GM18909 (cell line): ENCODE data around the gene GLDC.

ENCODE experiments used
- ATAC-seq: cut with Tn5 transposase; IDR thresholded peaks from one replicate; pipeline ENCODE4 v1.9.1; 2021; ENCODE audit warnings: mild to moderate bottlenecking; ENCODE audit not compliant: unreplicated experiment, poor library complexity

The GLDC gene

DNA sequence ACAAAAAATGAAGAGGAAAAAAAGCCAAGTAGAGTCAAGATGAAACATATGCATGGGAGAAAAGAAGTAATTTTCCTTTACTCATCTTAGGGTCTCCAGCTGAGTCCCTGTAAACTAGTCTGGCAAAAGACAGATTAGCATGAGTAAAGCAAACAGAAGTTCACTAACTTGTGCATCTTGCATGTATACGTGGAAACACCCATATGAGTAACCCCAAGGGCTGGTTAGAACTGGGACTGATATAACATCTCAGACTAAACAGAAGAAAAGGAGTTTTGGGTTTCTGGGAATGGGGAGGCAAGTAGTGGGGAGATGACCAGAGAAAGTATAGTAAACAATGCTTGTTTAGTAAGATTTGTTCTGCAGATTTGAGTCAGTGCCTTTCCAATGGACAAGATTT, 20.1 kb upstream of the GLDC start:
- ATAC-seq = no peak

DNA sequence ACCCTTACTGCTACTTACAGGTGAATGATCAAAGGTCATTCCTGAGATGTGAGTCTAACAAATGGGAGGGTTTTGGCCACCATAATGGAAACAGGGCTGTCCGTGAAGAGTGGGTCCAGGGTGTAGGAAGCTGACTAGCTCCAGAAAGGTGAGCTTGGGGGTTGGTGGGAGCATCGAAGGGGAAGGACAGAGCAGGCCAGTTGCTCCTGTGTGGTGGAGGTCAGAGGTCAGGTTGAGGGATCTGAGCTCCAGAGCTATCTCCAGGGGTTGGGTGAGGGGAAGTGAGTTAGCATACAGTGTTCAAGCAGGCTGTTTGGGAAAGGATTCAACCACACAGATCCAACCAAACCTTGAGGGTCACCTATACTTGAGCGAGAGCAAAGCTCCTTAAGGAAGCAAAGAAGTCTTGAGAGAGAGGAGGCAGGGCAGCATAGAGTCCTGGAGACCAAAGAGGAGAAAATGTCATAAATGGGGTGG, 18.7 kb upstream of the GLDC start:
- ATAC-seq = no peak

DNA sequence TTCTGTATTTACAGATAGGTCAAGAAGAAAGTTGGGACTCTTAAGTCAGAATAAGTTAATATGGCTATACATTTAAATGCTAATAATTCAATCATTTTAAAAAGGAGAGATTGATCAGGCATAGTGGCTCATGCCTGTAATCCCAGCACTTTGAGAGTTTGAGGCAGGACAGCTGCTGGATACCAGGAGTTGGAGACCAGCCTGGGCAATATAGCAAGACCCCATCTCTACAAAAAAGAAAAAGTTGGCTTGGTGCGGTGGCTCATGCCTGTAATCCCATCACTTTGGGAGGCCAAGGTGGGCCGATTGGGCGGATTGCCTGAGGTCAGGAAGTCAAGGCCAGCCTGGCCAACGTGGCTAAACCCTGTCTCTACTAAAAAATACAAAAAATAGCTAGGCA, 15.0 kb upstream of the GLDC start:
- ATAC-seq = no peak

DNA sequence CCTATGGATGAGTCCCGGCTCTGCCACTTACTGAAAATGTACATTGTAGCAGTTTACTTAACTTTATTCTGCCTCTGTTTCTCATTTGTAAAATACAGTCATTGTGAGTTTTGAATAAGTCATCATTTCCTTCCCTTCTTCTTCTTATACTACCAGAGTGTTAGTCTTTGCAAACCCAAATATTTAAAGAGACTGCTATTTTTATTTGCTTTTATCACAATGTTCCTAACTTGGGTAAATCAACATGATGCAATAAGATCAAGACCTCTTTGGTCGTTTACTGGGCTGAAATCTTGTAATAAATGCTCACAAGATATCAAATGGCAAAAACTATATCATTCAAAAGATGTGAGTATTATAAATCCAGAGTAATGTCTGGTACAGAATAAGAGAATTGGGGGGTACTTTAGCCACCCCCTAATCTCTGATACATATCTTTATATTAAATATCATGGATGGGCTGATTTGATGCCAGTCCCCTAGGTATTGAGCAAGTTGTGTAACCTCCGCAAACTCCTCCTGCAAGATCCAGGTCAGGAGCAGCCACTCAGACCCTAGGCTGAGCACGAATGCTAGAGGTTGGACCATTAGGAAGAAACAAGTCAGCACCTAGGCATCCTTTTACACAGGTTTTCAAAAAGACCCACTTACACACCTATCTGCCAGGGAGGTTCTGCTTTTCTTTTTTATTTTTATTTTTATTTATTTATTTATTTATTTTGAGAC, 13.3 kb upstream of the GLDC start:
- no peak for ATAC-seq

DNA sequence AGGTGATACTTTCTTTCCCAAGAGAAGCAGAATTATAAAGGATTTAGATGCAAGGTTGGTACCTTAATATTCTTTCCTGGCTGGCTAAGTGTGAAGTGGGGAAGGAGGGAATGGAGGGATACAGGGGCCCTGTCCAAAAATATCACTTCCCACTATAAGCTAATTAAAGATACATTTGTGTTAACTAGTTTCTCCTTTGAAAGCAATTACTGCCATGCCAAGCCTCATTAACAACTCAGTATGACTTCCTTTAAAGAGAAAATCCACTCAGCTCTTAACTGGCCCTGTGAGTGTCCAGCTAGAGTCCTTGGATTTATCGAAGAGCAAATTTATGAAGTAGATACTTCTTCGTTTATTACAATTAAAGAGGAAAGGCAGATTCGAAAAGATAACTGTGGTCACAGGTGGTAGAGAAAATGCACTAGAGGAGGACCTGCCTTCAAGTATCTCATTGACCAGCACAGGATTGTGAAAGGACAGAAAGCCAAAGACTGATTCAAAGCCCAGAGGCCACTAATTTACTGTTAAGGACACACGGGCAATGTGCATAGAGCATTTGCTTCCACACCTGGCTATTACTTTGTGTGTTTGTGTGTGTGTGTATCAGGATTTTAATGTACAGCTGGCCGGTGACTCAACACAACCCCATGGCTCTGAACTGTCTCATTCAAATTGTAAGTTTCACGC, 11.2 kb upstream of the GLDC start:
- no peak for ATAC-seq

DNA sequence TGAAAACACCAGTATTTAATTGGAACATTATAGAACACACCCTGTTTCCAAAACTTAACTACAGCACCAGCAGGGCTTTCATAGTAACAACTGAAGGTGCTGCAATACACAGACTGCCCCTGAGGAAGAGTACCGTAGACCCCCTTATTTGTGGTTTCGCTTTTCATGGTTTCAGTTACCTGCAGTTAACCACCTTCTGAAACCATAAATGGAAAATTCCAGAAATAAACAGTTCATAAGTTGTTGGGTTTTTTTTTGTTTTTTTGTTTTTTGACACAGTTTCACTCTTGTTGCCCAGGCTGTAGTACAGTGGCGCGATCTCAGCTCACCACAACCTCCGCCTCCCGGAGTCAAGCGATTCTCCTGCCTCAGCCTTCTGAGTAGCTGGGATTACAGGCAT, 9.5 kb upstream of the GLDC start:
- peak; percentile 95 for ATAC-seq

DNA sequence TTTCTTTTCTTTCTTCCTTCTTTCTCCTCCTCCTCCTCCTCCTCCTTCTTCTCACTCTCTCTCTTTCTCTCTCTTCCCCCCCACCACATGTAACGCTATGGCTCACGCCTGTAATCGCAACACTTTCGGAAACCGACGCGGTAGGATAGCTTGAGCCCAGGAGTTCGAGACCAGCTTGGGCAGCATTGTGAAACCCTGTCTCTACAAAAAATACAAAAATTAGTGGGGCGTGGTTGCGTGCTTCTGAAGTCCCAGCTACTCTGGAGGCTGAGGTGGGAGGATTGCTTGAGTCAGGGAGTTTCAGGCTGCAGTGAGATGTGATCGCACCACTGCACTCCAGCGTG, 736 bp upstream of the GLDC start:
- no peak for ATAC-seq

DNA sequence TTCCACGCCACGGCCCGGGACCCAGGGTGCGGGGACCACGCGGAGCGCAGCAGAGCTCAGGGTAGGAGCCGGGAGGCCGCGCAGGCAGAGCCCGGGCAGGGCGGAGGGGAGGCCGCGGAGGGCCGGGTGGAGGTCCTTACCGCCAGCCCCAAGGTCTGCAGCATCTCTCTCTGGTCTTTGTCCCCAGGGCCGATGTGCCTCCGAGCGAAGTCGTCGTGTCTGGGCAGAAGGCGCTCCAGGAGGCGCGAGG, 499 bp downstream of the GLDC start:
- ATAC-seq = peak; percentile 32

DNA sequence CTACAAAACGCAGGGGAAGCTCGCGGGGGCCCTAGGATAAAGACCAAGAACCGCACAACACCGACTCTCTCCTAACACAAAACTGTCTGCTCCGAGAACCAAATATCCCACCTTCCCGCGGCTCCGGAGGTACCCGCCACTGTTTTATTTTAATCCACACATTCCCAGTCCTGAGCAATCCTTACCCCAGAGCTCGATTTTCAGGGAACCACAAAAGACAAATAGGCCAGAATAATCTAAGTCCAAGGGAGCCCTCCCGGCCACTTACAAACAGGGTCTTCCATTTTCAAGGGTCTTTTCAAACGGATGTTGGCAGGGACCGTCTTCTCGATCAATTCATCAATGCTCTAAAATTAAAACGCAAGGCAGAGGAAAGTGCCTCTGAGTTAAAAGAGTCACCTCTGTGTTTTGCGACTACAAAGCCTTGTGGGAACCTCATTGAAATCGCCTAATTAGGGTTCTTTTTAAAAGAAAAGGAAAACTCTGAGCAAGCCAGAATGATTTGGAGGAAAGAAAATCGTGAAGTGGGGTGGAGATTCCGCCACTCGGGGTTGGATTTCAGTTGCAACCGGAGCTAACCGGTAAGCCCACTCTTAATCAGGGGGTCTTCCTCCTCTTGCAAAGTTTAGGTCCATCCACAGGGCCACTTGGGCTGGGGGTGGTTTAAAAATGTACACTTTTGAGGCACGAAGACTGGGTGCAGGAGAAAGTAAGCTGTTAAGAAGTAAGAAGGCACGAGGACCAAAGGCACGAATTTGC, 1.0 kb downstream of the GLDC start:
- no peak for ATAC-seq

DNA sequence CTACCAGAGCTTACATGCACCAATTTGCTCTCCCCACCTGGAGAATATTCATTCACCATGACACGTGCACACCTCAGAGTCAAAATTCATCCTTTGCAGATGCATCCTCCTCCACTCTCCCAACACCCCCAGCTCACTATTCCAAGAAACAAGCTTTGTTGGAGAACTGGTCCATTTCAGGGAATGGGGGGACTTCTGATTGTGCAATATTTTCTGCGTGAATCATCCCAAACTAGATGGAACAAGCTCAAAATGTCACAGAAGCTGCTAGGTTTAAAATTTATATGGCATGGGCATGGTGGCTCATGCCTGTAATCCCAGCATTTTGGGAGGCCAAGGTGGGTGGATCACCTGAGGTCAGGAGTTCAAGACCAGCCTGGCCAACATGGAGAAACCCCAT, 3.6 kb downstream of the GLDC start:
- ATAC-seq = no peak

DNA sequence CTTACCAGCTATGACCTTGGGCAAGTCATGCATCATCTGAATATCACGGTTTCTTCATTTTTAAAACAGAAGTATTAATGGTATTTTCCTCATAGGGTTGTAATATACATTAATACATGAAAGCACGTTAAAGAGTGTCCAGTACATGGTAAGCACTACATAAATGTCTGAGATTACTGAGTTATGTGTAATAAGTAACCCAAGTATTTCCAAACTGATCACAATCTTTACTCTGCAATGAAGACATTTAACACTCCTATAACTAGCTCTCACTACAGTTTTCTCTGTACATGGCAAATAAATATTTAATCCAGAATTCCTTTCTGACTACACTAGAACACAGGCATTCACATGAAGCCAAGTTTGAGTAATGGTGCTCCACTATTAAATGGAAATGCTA, 4.0 kb downstream of the GLDC start:
- no peak for ATAC-seq

DNA sequence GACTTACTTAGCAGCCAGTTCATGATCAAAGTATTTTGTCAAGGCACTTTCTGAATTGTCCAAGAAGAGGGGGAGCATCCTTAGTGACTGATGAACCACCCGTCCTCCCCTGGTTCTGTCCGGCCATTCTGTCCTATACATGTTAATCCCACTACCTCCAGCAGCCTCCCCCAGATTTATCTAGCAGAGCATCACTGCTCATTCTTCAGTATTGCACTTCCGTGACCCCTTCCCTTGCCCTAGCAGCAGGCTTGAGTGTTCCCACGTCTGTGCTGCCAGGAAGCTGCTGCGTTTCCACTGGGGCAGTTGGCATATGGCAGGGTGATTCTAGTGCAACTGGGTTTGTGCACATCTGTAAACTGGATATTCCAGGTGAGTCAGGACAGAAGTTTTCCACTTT, 4.5 kb downstream of the GLDC start:
- no peak for ATAC-seq

DNA sequence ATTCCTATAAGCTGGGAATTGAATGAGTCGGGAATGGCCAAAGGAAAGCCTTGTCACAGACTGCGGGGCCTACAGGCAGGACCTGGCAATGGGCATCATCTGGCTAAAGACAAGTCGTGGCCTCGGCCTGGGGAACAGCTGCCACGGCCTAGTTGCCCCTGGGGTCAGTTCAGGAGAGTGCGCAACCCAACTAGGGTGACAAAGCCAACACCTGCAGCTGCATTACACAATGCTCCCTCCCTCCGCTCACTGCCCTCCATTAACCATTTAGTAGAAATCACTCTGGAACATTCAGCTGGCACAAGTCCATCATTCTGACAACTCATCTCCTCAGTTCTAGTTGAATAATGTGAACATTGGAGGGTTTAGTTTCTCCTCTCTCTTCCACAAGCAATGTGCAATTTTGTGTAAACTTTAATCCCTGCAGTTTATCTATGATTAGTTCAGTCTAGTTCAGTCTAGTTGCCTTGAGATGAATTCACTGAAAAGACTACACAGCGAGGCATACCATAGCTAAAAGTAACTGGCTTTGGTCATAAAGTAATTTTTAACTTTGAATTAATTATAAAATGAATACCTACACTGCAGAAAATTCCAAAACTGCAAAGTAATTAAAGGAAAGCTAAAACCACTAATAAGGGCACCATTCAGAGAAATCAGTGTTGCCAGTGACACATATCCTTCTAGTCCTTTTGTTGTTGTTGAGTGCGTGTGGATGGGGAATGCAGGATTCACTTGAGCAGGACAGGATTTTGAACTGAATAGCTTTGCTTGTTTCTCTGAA, 5.1 kb downstream of the GLDC start:
- ATAC-seq = no peak

DNA sequence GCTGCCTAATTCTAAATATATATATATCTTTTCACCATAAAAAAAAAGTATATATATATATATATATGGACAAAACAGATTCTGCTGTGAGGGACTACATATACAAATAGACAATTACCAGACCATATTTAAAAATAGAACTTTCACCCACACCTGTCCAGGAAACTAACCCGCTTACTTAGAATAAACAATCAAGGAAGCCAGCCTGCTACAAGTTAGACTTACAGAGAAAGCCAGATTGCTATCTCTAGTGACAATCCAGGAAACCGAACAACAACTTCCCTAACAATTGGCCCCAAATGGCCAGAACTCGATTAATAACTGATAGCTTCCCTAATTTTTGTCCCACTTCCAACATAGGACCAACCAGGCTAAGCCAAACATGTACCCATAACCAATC, 5.9 kb downstream of the GLDC start:
- ATAC-seq = no peak

DNA sequence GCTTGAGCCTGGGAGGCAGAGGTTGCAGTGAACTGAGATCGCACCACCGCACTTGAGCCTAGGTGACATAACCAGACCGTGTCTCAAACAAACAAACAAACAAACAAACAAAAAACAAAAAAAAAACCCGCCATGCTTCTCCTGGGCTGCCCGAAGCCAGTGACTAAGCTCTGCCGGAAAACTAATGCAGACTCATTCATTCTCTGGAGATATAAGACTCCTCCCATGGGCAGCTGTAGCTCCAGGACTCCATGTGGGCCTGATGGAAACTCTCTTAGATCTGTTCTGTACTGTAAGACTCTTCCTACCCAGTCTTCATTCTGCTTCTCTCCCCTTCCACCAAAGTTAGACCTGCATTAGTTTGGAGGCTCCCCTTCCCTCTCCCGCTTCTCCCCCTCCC, 11.1 kb downstream of the GLDC start:
- ATAC-seq = no peak

DNA sequence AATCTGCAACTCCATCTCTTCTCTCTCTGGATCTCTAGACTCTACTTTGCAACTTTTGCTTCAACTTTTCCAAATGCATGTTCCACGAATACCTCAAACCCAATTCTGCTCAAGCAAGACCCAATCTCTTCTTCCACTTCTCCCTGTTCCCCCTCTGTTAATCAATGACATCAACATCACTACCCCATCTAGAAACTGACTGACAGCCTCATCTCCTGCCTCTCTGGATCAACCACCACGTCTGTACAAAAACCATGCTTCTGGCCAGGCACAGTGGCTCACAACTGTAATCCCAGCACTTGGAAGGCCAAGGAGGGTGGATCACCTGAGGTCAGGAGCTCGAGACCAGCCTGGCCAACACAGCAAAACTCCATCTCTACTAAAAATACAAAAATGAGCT, 12.2 kb downstream of the GLDC start:
- ATAC-seq = no peak

DNA sequence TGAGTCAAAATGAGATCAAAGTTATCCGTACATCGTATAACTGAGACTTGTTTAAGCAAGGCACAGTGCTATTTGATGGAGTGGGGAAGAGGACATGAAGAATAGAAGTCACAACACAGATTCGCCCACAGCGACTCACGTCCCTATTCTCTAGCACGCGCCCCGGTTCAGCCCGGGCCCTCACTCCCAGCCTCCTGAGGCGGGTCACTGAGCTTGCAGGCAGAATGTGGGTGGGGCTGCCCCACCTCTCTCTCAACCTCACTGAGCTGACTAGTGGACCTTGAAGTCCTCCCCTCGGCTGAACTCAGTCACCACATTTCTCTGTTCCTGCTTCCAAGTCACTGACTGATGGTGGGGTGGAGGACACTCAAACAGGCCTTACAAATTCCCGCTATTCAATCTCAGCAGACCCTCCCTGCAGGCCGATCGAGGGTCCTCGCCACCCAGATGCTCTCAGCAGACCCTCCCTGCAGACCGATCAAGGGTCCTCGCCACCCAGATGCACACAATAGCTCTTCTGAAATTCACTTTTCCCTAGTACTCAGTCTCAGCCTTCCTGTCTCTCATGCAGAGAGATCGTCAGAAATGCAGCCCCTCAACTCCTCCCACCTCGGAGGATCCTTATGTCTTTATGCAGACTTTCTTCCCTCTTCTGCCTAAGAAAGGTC, 12.9 kb downstream of the GLDC start:
- ATAC-seq = peak; percentile 92

DNA sequence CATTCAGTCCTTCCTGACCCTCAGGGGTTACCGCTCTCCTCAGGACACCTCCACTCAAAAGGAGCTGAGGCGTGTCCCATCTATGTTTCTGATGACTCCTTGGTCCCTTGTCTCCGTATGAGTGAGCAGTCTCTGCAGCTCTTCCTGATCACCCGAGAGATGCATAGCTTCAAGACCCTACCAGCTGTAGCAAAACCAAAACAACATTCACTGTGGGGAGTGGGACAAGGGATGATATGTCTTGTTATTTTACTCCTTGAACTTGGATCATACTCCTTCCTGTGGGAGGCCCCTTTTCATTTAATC, 14.4 kb downstream of the GLDC start:
- peak; percentile 30 for ATAC-seq

DNA sequence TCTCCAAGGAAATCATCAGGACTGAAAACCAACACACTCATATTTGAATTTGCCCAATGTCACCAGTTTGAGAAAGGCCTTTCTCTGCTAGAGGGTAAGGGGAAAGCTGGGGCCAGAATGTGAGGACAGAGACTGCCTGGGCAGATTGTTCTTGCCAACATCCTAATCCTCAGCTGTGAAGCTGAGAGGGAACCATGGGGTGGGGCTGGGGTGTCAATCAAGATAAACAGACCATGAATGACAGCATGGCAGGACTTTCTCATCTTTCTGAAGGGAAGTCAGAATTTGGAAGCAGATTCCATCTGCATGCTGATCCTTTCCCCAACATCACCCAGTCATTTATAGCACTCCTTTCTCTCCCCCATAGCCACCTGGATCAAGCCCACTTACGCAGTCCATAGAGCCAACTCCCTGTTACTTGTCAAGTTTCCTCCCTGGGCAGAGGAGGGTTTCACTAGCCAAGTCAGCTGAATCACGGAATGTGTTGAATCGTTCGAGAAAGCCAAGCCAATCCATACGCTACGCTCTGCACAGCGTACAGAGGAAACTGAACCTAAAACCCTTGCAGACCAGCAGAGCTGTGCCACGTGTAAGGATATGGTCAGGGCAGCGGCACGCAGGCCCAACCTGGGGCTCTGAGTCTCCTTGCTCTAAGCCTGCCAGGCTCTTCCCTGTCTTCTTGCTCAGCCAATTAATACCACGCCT, 14.9 kb downstream of the GLDC start:
- ATAC-seq = peak; percentile 75

DNA sequence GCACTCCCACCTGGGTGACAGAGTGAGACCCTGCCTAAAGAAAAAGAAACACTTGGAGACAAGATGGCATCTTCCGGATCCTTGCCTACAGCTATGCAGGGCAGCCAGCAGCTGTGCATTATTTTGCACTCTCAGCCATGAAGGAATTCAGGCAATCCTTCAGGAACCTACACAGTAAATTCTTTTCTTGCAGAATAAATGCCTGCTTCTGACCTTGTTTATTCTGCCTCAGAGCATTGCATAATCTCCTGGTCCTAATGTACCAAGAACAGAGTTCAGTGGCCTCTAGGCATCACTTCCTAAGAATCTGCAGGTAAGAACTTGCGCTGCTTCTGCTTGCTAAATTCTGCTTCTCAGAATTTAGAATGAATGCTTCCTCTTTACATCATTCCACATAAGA, 16.8 kb downstream of the GLDC start:
- ATAC-seq = no peak
